Cardiac muscle cell (in vitro differentiated cells and primary cell): ENCODE results near the gene MC1R. TPM values are rescaled to one million over a fixed set of nuclear protein-coding genes. Genes with fewer than 3 reads are reported as not detected.

Experiments
- DNase-seq, 2 donors: peaks; one replicate each; pipeline versions ENCODE4 v3.0.0 to v3.0.0-alpha.2; 2010 to 2017; ENCODE audit warnings: low read depth in 1 of 2, low spot score in 1 of 2
- H3K27ac ChIP-seq: fragments of 200-600 bp; sonication (generic); 2 replicates; pipeline ENCODE4 v1.5.1; 2016
- H3K27me3 ChIP-seq: fragments of 200-600 bp; sonication (generic); 2 replicates; pipeline ENCODE4 v1.6.0; 2016; ENCODE audit warnings: control low read depth
- H3K36me3 ChIP-seq: fragments of 200-600 bp; sonication (generic); 2 replicates; pipeline ENCODE4 v1.5.1; 2016; ENCODE audit warnings: control low read depth
- H3K4me1 ChIP-seq: fragments of 200-600 bp; sonication (generic); 2 replicates; pipeline ENCODE4 v1.8.1; 2017; ENCODE audit warnings: low read depth, mild to moderate bottlenecking, mixed run types
- H3K4me3 ChIP-seq: fragments of 200-600 bp; sonication (generic); 2 replicates; pipeline ENCODE4 v1.5.1; 2016; ENCODE audit warnings: mild to moderate bottlenecking
- H3K9me3 ChIP-seq: fragments of 200-600 bp; sonication (generic); 2 replicates; pipeline ENCODE4 v1.5.1; 2017; ENCODE audit warnings: low read depth, mild to moderate bottlenecking, control low read depth
- CTCF ChIP-seq: IDR thresholded peaks from 2 replicates; pipeline ENCODE4 v1.5.1; 2012; ENCODE audit warnings: low read depth, mild to moderate bottlenecking, low read length
- polyA plus RNA-seq: library from polyadenylated mRNA; unstranded; fragments of >200 nt; fragmentation: Nextera tagmentation; extraction: Ambion mirVana; gene quantifications from 2 replicates; pipeline ENCODE4 v1.2.1, GENCODE V29; 2016
- total RNA-seq: library from RNA; depleted of rRNA; stranded (reverse); fragments of >200 nt; gene quantifications from 2 replicates; pipeline ENCODE4 v1.2.3, GENCODE V29; 2016

The MC1R gene
- total and polyA plus RNA-seq, 2 experiments from 2014 or later, result 7.7 to 9.6 TPM

GRCh38 chr16:89892635-89893034, 26.0 kb upstream of the MC1R start:
- no peak for TF ChIP-seq CTCF
- DNase-seq, result no peak
- peaks cover 41% of the 10 kb centered on the region for H3K36me3 ChIP-seq
- H3K4me1 ChIP-seq, result no peaks in the 10 kb centered on the region
- H3K27me3 ChIP-seq, result no peaks in the 10 kb centered on the region
- no peaks in the 10 kb centered on the region for H3K9me3 ChIP-seq
- H3K4me3 ChIP-seq, result no peak overlapping the region
- no peak overlapping the region for H3K27ac ChIP-seq

GRCh38 chr16:89893642-89894548, 24.8 kb upstream of the MC1R start:
- no peak for DNase-seq
- H3K36me3 ChIP-seq, result peaks cover 39% of the 10 kb centered on the region
- H3K9me3 ChIP-seq, result no peaks in the 10 kb centered on the region
- TF ChIP-seq CTCF, result no peak
- H3K27me3 ChIP-seq, result no peaks in the 10 kb centered on the region
- H3K27ac ChIP-seq, result no peak overlapping the region
- H3K4me1 ChIP-seq, result no peaks in the 10 kb centered on the region
- no peak overlapping the region for H3K4me3 ChIP-seq

- no peaks in the 10 kb centered on the region for H3K4me1 ChIP-seq
- H3K36me3 ChIP-seq, result peaks cover 36% of the 10 kb centered on the region
- H3K27ac ChIP-seq, result no peak overlapping the region
- no peaks in the 10 kb centered on the region for H3K27me3 ChIP-seq
- H3K9me3 ChIP-seq, result no peaks in the 10 kb centered on the region
- H3K4me3 ChIP-seq, result no peak overlapping the region
- DNase-seq, result no peak
- no peak for TF ChIP-seq CTCF
These were observed 23.0 kb upstream of the MC1R start for GRCh38 chr16:89895482-89896250.

- Histone ChIP-seq H3K9me3 (no peaks in the 10 kb centered on the region), H3K36me3 (peaks cover 33% of the 10 kb centered on the region), H3K27me3 (no peaks in the 10 kb centered on the region), H3K4me3 (no peak overlapping the region), H3K27ac (no peak overlapping the region), H3K4me1 (no peaks in the 10 kb centered on the region)
- DNase-seq, result no peak
- TF ChIP-seq CTCF, result no peak
These were observed 21.5 kb upstream of the MC1R start for GRCh38 chr16:89897204-89897603.

- H3K27ac ChIP-seq, result no peak overlapping the region
- peaks cover 26% of the 10 kb centered on the region for H3K36me3 ChIP-seq
- TF ChIP-seq CTCF, result no peak
- no peaks in the 10 kb centered on the region for H3K27me3 ChIP-seq
- no peaks in the 10 kb centered on the region for H3K4me1 ChIP-seq
- H3K4me3 ChIP-seq, result no peak overlapping the region
- no peak for DNase-seq
- no peaks in the 10 kb centered on the region for H3K9me3 ChIP-seq
These were observed 20.3 kb upstream of the MC1R start for GRCh38 chr16:89898201-89898967.
